Fibroblast of lung (primary cell): ENCODE results near the gene GRIA1.

ENCODE experiments used
- EZH2 ChIP-seq: IDR thresholded peaks from 2 replicates; pipeline ENCODE4 v1.5.1; 2012; ENCODE audit warnings: low read length, control low read depth, mild to moderate bottlenecking; ENCODE audit errors: missing control alignments
- TF ChIP-seq, protein P1 (sequence below), 2 donors: IDR thresholded peaks in 1 of 2; conservative IDR thresholded peaks in 1 of 2; 1 replicate in 1 of 2; 2 replicates in 1 of 2; pipeline ENCODE4 v1.5.1; 2011 to 2012; ENCODE audit warnings: low read length in 2 of 2, control low read depth in 1 of 2, inconsistent platforms in 1 of 2, low read depth in 1 of 2, mild to moderate bottlenecking in 1 of 2

DNA sequence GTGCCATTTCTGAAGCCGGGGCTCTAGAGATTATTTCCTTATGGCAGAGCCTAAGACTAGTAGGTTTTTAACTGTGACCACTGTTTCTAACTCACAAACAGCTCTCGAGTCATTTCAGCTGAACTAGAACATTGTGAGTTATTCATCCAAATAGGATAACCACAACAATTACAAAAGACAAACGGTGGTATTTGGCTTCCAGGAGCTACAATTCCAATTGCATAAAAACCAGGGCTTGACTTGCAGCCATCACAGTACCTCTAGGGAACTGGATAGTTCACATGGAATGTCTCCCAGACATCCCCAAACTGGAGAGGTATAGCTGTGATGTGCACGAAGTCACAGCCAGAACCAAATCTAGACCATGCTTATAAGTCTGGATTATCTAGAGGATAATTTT, 323.4 kb downstream of the GRIA1 start:
- TF ChIP-seq, protein P1, sequence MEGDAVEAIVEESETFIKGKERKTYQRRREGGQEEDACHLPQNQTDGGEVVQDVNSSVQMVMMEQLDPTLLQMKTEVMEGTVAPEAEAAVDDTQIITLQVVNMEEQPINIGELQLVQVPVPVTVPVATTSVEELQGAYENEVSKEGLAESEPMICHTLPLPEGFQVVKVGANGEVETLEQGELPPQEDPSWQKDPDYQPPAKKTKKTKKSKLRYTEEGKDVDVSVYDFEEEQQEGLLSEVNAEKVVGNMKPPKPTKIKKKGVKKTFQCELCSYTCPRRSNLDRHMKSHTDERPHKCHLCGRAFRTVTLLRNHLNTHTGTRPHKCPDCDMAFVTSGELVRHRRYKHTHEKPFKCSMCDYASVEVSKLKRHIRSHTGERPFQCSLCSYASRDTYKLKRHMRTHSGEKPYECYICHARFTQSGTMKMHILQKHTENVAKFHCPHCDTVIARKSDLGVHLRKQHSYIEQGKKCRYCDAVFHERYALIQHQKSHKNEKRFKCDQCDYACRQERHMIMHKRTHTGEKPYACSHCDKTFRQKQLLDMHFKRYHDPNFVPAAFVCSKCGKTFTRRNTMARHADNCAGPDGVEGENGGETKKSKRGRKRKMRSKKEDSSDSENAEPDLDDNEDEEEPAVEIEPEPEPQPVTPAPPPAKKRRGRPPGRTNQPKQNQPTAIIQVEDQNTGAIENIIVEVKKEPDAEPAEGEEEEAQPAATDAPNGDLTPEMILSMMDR (conservative IDR thresholded peaks at IDR 0.05 in 1 of 2, IDR thresholded peaks at IDR 0.05 in 1 of 2; ENCODE audit: low read depth in 1 of 2, low read length in 2 of 2), result no peak
- no peak for TF ChIP-seq EZH2
